Kidney epithelial cell (primary cell): ENCODE measurements around the gene KIFBP. TPM values are rescaled to one million over a fixed set of nuclear protein-coding genes. Genes with fewer than 3 reads are reported as not detected.
"Not testable (repeated sequence)": the region's sequence is repeated elsewhere in the genome, so short reads cannot be mapped to it uniquely, and the experiment has no call there.

Experiments used
- DNase-seq: peaks from one replicate; pipeline ENCODE4 v3.0.0-alpha.2; 2010; ENCODE audit warnings: low read depth
- H3K27me3 ChIP-seq: 2 replicates; pipeline ENCODE4 v1.6.0; 2011; ENCODE audit warnings: low read length; ENCODE audit not compliant: control insufficient read depth, insufficient read depth
- H3K36me3 ChIP-seq: 2 replicates; pipeline ENCODE4 v1.5.1; 2011; ENCODE audit warnings: low read length; ENCODE audit not compliant: control insufficient read depth, insufficient read depth
- H3K4me3 ChIP-seq: 2 replicates; pipeline ENCODE4 v1.5.1; 2011; ENCODE audit warnings: low read depth, mild to moderate bottlenecking, control low read depth, low read length
- total RNA-seq: library from RNA; depleted of rRNA; stranded (reverse); fragments of >200 nt; gene quantifications from 2 replicates; pipeline ENCODE4 v1.2.3, GENCODE V29; 2015
- TF ChIP-seq, protein P1 (sequence below): IDR thresholded peaks from 2 replicates; pipeline ENCODE4 v1.5.1; 2011; ENCODE audit warnings: mild to moderate bottlenecking, moderate library complexity, low read length, control low read depth, inconsistent platforms; ENCODE audit not compliant: insufficient read depth, poor library complexity, severe bottlenecking

KIFBP gene
- total RNA-seq, 1 donor from 2014 or later = 36.9 TPM

DNA sequence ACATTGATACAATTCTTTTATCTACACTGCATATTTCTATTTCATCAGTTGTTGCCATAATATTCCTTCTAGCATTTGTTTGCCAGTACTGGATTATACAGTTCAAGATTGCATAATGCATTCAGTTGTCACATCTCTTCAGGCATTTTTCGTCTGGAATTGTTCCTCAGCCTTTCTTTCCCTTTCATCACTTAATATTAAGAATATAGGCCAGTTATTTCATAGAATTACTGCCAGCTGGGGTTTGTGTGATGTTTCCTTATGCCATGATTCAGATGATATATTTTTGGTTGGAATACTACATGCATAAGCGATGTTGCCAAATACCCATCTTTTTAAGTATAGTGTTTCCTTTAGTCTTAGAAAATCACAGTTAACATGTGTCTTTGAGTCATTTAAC, 20.8 kb downstream of the KIFBP start:
- TF ChIP-seq, protein P1, sequence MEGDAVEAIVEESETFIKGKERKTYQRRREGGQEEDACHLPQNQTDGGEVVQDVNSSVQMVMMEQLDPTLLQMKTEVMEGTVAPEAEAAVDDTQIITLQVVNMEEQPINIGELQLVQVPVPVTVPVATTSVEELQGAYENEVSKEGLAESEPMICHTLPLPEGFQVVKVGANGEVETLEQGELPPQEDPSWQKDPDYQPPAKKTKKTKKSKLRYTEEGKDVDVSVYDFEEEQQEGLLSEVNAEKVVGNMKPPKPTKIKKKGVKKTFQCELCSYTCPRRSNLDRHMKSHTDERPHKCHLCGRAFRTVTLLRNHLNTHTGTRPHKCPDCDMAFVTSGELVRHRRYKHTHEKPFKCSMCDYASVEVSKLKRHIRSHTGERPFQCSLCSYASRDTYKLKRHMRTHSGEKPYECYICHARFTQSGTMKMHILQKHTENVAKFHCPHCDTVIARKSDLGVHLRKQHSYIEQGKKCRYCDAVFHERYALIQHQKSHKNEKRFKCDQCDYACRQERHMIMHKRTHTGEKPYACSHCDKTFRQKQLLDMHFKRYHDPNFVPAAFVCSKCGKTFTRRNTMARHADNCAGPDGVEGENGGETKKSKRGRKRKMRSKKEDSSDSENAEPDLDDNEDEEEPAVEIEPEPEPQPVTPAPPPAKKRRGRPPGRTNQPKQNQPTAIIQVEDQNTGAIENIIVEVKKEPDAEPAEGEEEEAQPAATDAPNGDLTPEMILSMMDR = no peak
- no peak for DNase-seq
- Histone ChIP-seq H3K4me3 (no peak overlapping the region), H3K36me3 (no peaks in the 10 kb centered on the region), H3K27me3 (no peaks in the 10 kb centered on the region)

DNA sequence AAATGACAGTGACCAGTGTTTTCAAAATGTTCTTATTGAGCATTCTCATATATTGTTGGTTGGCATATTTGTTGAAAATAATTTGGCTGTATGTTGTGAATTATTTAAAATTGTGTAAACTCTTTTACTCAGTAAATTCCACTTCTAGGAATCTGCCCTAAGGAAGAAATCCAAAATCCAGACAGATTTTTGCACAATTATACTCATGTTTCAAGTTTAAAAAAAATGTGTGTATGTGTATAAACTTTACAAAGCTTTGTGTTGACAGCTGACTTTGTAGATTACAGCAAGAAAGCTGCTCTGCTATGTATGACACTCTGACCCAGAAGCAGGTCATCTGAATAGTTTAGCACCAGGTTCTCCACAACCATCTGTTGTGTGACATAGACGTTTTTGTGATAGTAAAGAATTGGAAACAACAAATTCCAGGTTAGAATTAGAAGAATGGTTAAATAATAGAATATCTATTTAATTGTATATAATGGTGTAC, 21.6 kb downstream of the KIFBP start:
- TF ChIP-seq, protein P1 = no peak
- no peak for DNase-seq
- no peaks in the 10 kb centered on the region for H3K27me3 ChIP-seq
- H3K36me3 ChIP-seq = no peaks in the 10 kb centered on the region
- H3K4me3 ChIP-seq = no peak overlapping the region

DNA sequence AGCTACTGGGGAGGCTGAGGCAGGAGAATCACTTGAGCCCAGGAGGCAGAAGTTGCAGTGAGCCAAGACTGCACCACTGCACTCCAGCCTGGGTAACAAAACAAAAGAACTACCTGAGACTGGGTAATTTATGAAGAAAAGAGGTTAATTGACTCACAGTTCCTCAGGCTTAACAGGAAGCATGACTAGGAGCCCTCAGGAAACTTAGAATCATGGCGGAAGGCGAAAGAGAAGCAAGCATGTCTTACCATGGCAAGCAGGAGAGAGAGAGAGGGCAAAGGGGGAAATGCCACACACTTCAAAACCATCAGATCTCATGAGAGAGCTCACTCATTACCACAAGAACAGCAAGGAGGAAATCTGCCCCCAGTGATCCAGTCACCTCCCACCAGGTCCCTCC, 24.2 kb downstream of the KIFBP start:
- not testable (repeated sequence) for H3K36me3 ChIP-seq, H3K27me3 ChIP-seq, DNase-seq, H3K4me3 ChIP-seq

DNA sequence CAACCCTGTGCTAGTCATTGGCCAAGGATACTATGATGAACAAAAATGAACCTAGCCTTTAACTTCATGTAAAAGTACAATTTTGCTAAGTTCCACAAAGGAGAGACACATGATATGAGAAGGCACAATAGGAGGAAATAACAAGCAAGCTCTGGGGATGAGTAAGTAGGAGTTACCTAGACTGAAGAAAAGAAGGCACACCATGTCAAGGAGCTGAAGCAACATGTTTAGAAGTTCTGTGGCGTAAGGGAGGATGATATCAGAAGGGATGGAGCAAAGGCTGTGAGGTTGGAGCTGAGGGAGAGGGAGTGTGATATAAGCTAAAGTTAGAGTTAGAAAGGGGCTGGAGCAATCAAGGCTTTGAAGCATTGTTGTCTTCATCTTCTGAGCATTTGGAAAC, 25.6 kb downstream of the KIFBP start:
- H3K36me3 ChIP-seq = no peaks in the 10 kb centered on the region
- no peak for DNase-seq
- no peak overlapping the region for H3K4me3 ChIP-seq
- TF ChIP-seq, protein P1 = no peak
- H3K27me3 ChIP-seq = no peaks in the 10 kb centered on the region

DNA sequence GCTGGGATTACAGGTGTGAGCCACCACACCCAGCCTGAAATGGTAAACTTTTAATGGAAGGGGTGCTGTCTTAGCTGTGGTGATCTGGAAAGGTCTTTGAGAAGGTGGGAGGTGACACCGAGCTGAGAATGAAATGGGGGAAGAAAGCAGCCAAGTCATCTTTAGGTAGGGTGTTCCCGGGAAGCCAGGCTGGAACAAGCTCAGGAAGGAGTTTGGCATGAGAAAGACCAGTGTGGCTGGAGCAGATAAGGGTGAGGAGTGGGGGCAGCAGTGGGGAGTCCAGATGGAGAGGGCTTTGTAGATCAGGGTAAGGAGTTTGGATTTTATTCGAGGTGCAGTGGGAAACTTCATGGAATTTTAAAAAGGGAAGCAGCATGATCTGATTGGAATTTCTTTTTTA, 30.0 kb downstream of the KIFBP start:
- no peak for DNase-seq
- Histone ChIP-seq H3K4me3 (no peak overlapping the region), H3K36me3 (no peaks in the 10 kb centered on the region), H3K27me3 (no peaks in the 10 kb centered on the region)
- TF ChIP-seq, protein P1 = no peak

DNA sequence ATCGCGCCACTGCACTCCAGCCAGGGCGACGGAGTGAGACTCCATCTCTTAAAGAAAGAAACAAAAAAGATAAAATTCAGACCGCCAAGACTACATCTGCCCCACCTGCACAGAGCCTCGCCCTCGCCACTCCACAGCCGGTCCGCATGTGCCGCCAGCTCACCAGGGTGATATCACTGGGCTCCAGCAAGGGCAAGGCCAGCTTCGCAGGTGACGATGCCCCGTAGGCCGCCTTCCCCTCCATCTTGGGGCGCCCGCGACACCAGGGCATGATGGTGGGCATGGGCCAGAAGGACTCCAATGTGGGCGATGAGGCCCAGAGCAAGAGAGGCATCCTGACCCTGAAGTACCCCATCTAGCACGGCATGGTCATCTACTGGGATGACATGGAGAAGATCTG, 34.0 kb downstream of the KIFBP start:
- no peaks in the 10 kb centered on the region for H3K36me3 ChIP-seq
- no peaks in the 10 kb centered on the region for H3K27me3 ChIP-seq
- TF ChIP-seq, protein P1 = no peak
- DNase-seq = no peak
- H3K4me3 ChIP-seq = no peak overlapping the region
